ENCODE measurements around the gene NR6A1. TPM values are rescaled to one million over a fixed set of nuclear protein-coding genes. Genes with fewer than 3 reads are reported as not detected.

Gene NR6A1
- total and polyA plus RNA-seq, 2 of the 13 experiments (the other 11 are each of a cell fraction or from before 2014, with no cell fraction given) = 28.1 to 31.5 TPM

DNA sequence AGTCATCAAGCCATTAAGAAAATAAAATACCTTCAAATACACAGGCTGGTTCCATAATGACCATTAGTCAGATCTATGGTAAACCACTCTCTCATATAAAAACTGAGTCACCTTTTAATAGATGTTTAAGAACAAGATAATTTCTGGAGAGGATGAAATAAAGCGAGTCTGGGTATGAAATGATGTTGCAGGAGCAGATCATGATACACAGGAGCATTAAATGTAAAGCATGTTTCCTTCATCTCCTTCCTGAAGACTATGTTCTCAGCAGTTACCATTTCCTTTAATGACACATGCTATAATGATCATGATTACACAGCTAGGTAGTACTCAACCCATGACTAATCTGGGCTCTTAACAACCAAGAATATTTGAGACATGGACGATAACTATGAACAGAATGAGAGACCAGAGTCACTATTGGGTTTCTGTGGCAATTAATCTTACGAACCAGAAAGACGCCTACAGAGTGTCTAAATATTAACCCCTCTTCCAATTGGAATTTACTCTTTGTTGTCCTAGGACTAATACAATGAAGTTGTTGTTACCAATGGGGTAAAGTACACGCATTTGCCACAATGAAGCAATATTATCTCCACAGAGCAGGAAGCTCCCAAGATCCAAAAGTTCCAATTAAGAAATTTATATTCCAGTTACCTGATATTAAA lies 105.6 kb downstream of the NR6A1 start (continued):
- TF ChIP-seq, protein P1, sequence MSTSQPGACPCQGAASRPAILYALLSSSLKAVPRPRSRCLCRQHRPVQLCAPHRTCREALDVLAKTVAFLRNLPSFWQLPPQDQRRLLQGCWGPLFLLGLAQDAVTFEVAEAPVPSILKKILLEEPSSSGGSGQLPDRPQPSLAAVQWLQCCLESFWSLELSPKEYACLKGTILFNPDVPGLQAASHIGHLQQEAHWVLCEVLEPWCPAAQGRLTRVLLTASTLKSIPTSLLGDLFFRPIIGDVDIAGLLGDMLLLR (CRISPR knock-in tag; IDR thresholded peaks at IDR 0.05) = no peak
- TF ChIP-seq FOXA1 (IDR thresholded peaks at IDR 0.05) (no peak), FOXA1 (CRISPR knock-in tag; IDR thresholded peaks at IDR 0.05) (peak; percentile 71), TSC22D2 (CRISPR knock-in tag; IDR thresholded peaks at IDR 0.05; ENCODE audit: borderline replicate concordance) (no peak), RFXAP (CRISPR knock-in tag; IDR thresholded peaks at IDR 0.05; ENCODE audit: borderline replicate concordance) (no peak), POLR2AphosphoS5 (IDR thresholded peaks at IDR 0.05; ENCODE audit: low read depth, low read length) (peak; percentile 59; the same call in 1 of the 2 replicates), HNF4A (CRISPR knock-in tag; IDR thresholded peaks at IDR 0.05) (peak; percentile 83), RBFOX2 (IDR thresholded peaks at IDR 0.05; ENCODE audit: low read depth, low read length) (peak; percentile 44; the same call in 1 of the 2 replicates), ZNF10 (CRISPR knock-in tag; IDR thresholded peaks at IDR 0.05; ENCODE audit: borderline replicate concordance, low read depth) (no peak), NR1H2 (CRISPR knock-in tag; IDR thresholded peaks at IDR 0.05; ENCODE audit: borderline replicate concordance, low read depth) (no peak), ZNF180 (CRISPR knock-in tag; IDR thresholded peaks at IDR 0.05; ENCODE audit: borderline replicate concordance, low read depth) (no peak)
- TF ChIP-seq, protein P2, sequence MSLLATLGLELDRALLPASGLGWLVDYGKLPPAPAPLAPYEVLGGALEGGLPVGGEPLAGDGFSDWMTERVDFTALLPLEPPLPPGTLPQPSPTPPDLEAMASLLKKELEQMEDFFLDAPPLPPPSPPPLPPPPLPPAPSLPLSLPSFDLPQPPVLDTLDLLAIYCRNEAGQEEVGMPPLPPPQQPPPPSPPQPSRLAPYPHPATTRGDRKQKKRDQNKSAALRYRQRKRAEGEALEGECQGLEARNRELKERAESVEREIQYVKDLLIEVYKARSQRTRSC (CRISPR knock-in tag; IDR thresholded peaks at IDR 0.05; ENCODE audit: low read depth) = no peak
- TF ChIP-seq, protein P3, sequence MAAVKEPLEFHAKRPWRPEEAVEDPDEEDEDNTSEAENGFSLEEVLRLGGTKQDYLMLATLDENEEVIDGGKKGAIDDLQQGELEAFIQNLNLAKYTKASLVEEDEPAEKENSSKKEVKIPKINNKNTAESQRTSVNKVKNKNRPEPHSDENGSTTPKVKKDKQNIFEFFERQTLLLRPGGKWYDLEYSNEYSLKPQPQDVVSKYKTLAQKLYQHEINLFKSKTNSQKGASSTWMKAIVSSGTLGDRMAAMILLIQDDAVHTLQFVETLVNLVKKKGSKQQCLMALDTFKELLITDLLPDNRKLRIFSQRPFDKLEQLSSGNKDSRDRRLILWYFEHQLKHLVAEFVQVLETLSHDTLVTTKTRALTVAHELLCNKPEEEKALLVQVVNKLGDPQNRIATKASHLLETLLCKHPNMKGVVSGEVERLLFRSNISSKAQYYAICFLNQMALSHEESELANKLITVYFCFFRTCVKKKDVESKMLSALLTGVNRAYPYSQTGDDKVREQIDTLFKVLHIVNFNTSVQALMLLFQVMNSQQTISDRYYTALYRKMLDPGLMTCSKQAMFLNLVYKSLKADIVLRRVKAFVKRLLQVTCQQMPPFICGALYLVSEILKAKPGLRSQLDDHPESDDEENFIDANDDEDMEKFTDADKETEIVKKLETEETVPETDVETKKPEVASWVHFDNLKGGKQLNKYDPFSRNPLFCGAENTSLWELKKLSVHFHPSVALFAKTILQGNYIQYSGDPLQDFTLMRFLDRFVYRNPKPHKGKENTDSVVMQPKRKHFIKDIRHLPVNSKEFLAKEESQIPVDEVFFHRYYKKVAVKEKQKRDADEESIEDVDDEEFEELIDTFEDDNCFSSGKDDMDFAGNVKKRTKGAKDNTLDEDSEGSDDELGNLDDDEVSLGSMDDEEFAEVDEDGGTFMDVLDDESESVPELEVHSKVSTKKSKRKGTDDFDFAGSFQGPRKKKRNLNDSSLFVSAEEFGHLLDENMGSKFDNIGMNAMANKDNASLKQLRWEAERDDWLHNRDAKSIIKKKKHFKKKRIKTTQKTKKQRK (IDR thresholded peaks at IDR 0.05; ENCODE audit: low read length) = no peak
- TF ChIP-seq, protein P4, sequence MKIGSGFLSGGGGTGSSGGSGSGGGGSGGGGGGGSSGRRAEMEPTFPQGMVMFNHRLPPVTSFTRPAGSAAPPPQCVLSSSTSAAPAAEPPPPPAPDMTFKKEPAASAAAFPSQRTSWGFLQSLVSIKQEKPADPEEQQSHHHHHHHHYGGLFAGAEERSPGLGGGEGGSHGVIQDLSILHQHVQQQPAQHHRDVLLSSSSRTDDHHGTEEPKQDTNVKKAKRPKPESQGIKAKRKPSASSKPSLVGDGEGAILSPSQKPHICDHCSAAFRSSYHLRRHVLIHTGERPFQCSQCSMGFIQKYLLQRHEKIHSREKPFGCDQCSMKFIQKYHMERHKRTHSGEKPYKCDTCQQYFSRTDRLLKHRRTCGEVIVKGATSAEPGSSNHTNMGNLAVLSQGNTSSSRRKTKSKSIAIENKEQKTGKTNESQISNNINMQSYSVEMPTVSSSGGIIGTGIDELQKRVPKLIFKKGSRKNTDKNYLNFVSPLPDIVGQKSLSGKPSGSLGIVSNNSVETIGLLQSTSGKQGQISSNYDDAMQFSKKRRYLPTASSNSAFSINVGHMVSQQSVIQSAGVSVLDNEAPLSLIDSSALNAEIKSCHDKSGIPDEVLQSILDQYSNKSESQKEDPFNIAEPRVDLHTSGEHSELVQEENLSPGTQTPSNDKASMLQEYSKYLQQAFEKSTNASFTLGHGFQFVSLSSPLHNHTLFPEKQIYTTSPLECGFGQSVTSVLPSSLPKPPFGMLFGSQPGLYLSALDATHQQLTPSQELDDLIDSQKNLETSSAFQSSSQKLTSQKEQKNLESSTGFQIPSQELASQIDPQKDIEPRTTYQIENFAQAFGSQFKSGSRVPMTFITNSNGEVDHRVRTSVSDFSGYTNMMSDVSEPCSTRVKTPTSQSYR (CRISPR knock-in tag; IDR thresholded peaks at IDR 0.05; ENCODE audit: borderline replicate concordance) = no peak
- TF ChIP-seq, protein P5, sequence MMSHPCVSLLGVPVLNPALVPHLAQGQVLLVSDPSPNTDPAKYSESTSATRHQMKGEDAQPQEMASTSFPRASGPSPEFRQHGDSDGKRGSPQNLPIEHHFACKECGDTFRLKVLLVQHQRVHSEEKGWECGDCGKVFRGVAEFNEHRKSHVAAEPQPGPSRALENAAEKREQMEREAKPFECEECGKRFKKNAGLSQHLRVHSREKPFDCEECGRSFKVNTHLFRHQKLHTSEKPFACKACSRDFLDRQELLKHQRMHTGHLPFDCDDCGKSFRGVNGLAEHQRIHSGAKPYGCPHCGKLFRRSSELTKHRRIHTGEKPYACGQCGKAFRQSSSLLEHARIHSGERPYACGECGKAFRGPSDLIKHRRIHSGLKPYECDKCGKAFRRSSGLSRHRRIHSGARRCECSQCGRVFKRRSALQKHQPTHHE (CRISPR knock-in tag; IDR thresholded peaks at IDR 0.05; ENCODE audit: borderline replicate concordance) = no peak
- TF ChIP-seq, protein P6, sequence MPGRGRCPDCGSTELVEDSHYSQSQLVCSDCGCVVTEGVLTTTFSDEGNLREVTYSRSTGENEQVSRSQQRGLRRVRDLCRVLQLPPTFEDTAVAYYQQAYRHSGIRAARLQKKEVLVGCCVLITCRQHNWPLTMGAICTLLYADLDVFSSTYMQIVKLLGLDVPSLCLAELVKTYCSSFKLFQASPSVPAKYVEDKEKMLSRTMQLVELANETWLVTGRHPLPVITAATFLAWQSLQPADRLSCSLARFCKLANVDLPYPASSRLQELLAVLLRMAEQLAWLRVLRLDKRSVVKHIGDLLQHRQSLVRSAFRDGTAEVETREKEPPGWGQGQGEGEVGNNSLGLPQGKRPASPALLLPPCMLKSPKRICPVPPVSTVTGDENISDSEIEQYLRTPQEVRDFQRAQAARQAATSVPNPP (CRISPR knock-in tag; IDR thresholded peaks at IDR 0.05) = no peak
- TF ChIP-seq, protein P7, sequence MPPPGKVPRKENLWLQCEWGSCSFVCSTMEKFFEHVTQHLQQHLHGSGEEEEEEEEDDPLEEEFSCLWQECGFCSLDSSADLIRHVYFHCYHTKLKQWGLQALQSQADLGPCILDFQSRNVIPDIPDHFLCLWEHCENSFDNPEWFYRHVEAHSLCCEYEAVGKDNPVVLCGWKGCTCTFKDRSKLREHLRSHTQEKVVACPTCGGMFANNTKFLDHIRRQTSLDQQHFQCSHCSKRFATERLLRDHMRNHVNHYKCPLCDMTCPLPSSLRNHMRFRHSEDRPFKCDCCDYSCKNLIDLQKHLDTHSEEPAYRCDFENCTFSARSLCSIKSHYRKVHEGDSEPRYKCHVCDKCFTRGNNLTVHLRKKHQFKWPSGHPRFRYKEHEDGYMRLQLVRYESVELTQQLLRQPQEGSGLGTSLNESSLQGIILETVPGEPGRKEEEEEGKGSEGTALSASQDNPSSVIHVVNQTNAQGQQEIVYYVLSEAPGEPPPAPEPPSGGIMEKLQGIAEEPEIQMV (CRISPR knock-in tag; IDR thresholded peaks at IDR 0.05; ENCODE audit: low read depth) = no peak
